Keratinocyte (primary cell): Measurements from ENCODE around the gene ODAM. TPM values are rescaled to one million over a fixed set of nuclear protein-coding genes. Genes with fewer than 3 reads are reported as not detected.

Source experiments
- DNase-seq: peaks from one replicate; pipeline ENCODE4 v3.0.0-alpha.2; 2011; ENCODE audit warnings: low read depth, missing footprints, low spot score
- FAIRE-seq: peaks from 2 replicates; lab custom pipeline; 2011; peaks lifted over from hg19 to GRCh38; lab: Jason Lieb, UNC
- H2AFZ ChIP-seq: 2 replicates; pipeline ENCODE4 v1.6.0; 2012; ENCODE audit warnings: low read length, control low read depth, inconsistent platforms; ENCODE audit not compliant: control insufficient read depth
- H3K27ac ChIP-seq: 2 replicates; pipeline ENCODE4 v1.5.1; 2011; ENCODE audit warnings: low read length; ENCODE audit not compliant: control insufficient read depth, insufficient read depth
- H3K27me3 ChIP-seq: 3 replicates; pipeline ENCODE4 v1.6.0; 2011; ENCODE audit warnings: low read length; ENCODE audit not compliant: control insufficient read depth, insufficient read depth; ENCODE audit errors: extremely low read depth
- H3K36me3 ChIP-seq, 2 experiments: 2 replicates in 1 of 2; 3 replicates in 1 of 2; pipeline ENCODE4 v1.5.1; 2011; ENCODE audit warnings: low read length in 2 of 2, mild to moderate bottlenecking in 1 of 2; ENCODE audit not compliant: control insufficient read depth in 2 of 2, insufficient read depth in 2 of 2; ENCODE audit errors: extremely low read depth in 1 of 2
- H3K4me1 ChIP-seq: 3 replicates; pipeline ENCODE4 v1.5.1; 2011; ENCODE audit warnings: low read length; ENCODE audit not compliant: control insufficient read depth, insufficient read depth; ENCODE audit errors: extremely low read depth
- H3K4me2 ChIP-seq: 3 replicates; pipeline ENCODE4 v1.6.0; 2011; ENCODE audit warnings: low read depth, low read length; ENCODE audit not compliant: control insufficient read depth, insufficient read depth; ENCODE audit errors: extremely low read depth
- H3K4me3 ChIP-seq, 3 experiments: fragments of 200-600 bp in 1 of 3; sonication (generic) in 1 of 3; 2 replicates in 2 of 3; 3 replicates in 1 of 3; pipeline ENCODE4 v1.5.1; 2011 to 2016; ENCODE audit warnings: low read length in 3 of 3, mild to moderate bottlenecking in 3 of 3, control low read depth in 2 of 3, inconsistent platforms in 1 of 3, low read depth in 1 of 3, mixed read lengths in 1 of 3, mixed run types in 1 of 3, moderate library complexity in 1 of 3; ENCODE audit not compliant: control insufficient read depth in 2 of 3, insufficient read depth in 2 of 3; ENCODE audit errors: extremely low read depth in 1 of 3
- H3K79me2 ChIP-seq: 2 replicates; pipeline ENCODE4 v1.6.0; 2012; ENCODE audit warnings: low read length; ENCODE audit not compliant: control insufficient read depth, insufficient read depth
- H3K9ac ChIP-seq: 3 replicates; pipeline ENCODE4 v1.6.0; 2011; ENCODE audit warnings: low read length; ENCODE audit not compliant: control insufficient read depth, insufficient read depth; ENCODE audit errors: extremely low read depth
- H3K9me1 ChIP-seq: 3 replicates; pipeline ENCODE4 v1.6.0; 2011; ENCODE audit warnings: low read length; ENCODE audit not compliant: control insufficient read depth, insufficient read depth; ENCODE audit errors: extremely low read depth
- H3K9me3 ChIP-seq: 2 replicates; pipeline ENCODE4 v1.5.1; 2012; ENCODE audit warnings: low read depth, low read length; ENCODE audit not compliant: control insufficient read depth
- H4K20me1 ChIP-seq: 3 replicates; pipeline ENCODE4 v1.6.0; 2011; ENCODE audit warnings: low read length; ENCODE audit not compliant: control insufficient read depth, insufficient read depth; ENCODE audit errors: extremely low read depth
- CTCF ChIP-seq, 3 experiments: IDR thresholded peaks in 1 of 3; conservative IDR thresholded peaks in 1 of 3; optimal IDR thresholded peaks in 1 of 3; 2 replicates in 2 of 3; 3 replicates in 1 of 3; pipeline versions ENCODE3 to v1.5.1; 2011; ENCODE audit warnings: low read length in 3 of 3, mild to moderate bottlenecking in 3 of 3, moderate library complexity in 2 of 3, control low read depth in 1 of 3, inconsistent platforms in 1 of 3; ENCODE audit not compliant: insufficient read depth in 2 of 3; ENCODE audit errors: extremely low read depth in 1 of 3
- EZH2 ChIP-seq: IDR thresholded peaks from one replicate; pipeline ENCODE4 v1.6.1; 2012; ENCODE audit warnings: inconsistent platforms, mild to moderate bottlenecking, low read length, moderate library complexity
- dilution Hi-C: fragments of 300-500 bp; cut with MboI; formaldehyde crosslinking; loops from one replicate; pipeline ENCODE4 v1.7.0; 2020; ENCODE audit warnings: low sequenced_read_pairs; ENCODE audit not compliant: extremely low pct_ligation_motif_present
- polyA plus RNA-seq, 5 experiments: library from polyadenylated mRNA; depleted of rRNA in 3 of 5; stranded (reverse) in 3 of 5; stranded (forward) in 1 of 5; unstranded in 1 of 5; fragments of >200 nt; gene quantifications; 1 replicate in 1 of 5; 2 replicates in 3 of 5; 3 replicates in 1 of 5; pipeline versions ENCODE4 v1.2.1 to v1.2.3, GENCODE V29; 2011 to 2012; ENCODE audit warnings: missing spikeins in 2 of 5, low read depth in 1 of 5, low replicate concordance in 1 of 5

Gene ODAM
- polyA plus RNA-seq, 1 donor (not counting 4 experiments of a cell fraction or from before 2014, with no cell fraction given): not detected

GRCh38 chr4:70183168-70183939 lies 12.2 kb upstream of the ODAM start:
- FAIRE-seq (no peak), DNase-seq (no peak)
- Histone ChIP-seq H3K79me2 (no peaks in the 10 kb centered on the region), H4K20me1 (no peaks in the 10 kb centered on the region), H2AFZ (no peak overlapping the region), H3K4me1 (no peaks in the 10 kb centered on the region), H3K9me3 (no peaks in the 10 kb centered on the region), H3K9ac (no peak overlapping the region), H3K9me1 (no peaks in the 10 kb centered on the region), H3K4me3 (no peak overlapping the region), H3K4me2 (no peak overlapping the region), H3K27me3 (no peaks in the 10 kb centered on the region), H3K27ac (no peak overlapping the region), H3K36me3 (no peaks in the 10 kb centered on the region)
- TF ChIP-seq CTCF (optimal IDR thresholded peaks at IDR 0.05 in 1 of 3, IDR thresholded peaks at IDR 0.05 in 1 of 3, conservative IDR thresholded peaks at IDR 0.05 in 1 of 3; ENCODE audit: extremely low read depth in 1 of 3, insufficient read depth in 2 of 3, low read length in 3 of 3) (peak; percentile 59 to 75 (median 68)), EZH2 (no peak)
- dilution Hi-C loops: no loop called here

- Histone ChIP-seq H3K4me3 (no peak overlapping the region), H3K27ac (no peak overlapping the region), H3K9me1 (no peaks in the 10 kb centered on the region), H3K36me3 (no peaks in the 10 kb centered on the region), H3K27me3 (no peaks in the 10 kb centered on the region), H3K79me2 (no peaks in the 10 kb centered on the region), H3K9me3 (no peaks in the 10 kb centered on the region), H3K9ac (no peak overlapping the region), H4K20me1 (no peaks in the 10 kb centered on the region), H3K4me1 (no peaks in the 10 kb centered on the region), H3K4me2 (no peak overlapping the region), H2AFZ (no peak overlapping the region)
- DNase-seq: no peak
- no peak for FAIRE-seq
- TF ChIP-seq CTCF (optimal IDR thresholded peaks at IDR 0.05 in 1 of 3, IDR thresholded peaks at IDR 0.05 in 1 of 3, conservative IDR thresholded peaks at IDR 0.05 in 1 of 3; ENCODE audit: extremely low read depth in 1 of 3, insufficient read depth in 2 of 3, low read length in 3 of 3): no peak
- TF ChIP-seq EZH2: no peak
- dilution Hi-C loops: no loop called here
Measured at GRCh38 chr4:70183940-70184246, 11.6 kb upstream of the ODAM start.
